HepG2 (cell line): ENCODE measurements around the gene NDE1. TPM values are rescaled to one million over a fixed set of nuclear protein-coding genes. Genes with fewer than 3 reads are reported as not detected.

Source experiments
- ATAC-seq: fragments of 200-7000 bp; cut with Tn5 transposase; 3 replicates; pipeline ENCODE4 v1.9.1; 2020; ENCODE audit warnings: mild to moderate bottlenecking, moderate library complexity
- BruUV-seq: library from RNA; stranded (reverse); fragments of 400-500 nt; replicated peaks from 2 replicates; lab custom pipeline; 2021; lab: Mats Ljungman, UMichigan
- CTCF ChIA-PET: fragments of 300-600 bp; formaldehyde crosslinking; extraction: SDS; loops from one replicate; lab custom pipeline; 2021; ENCODE audit warnings: low total read pairs, inconsistent platforms, low intra/inter-chr PET ratio; lab: Yijun Ruan, JAX
- POLR2A ChIA-PET: fragments of 350-600 bp; sonication (Branson Sonifier 250); formaldehyde crosslinking; loops from one replicate; lab custom pipeline; 2020; ENCODE audit warnings: antibody characterized with exemption, inconsistent platforms; lab: Yijun Ruan, JAX
- DNase-seq: peaks from one replicate; pipeline ENCODE4 v3.0.0-alpha.2; 2015; ENCODE audit warnings: low spot score
- FAIRE-seq: peaks from 3 replicates; lab custom pipeline; 2011; peaks lifted over from hg19 to GRCh38; lab: Jason Lieb, UNC
- H2AFZ ChIP-seq: one replicate; pipeline ENCODE4 v1.6.1; 2011; ENCODE audit warnings: low read length, inconsistent platforms
- H3K27ac ChIP-seq: fragments of 300-600 bp; 3 replicates; pipeline ENCODE4 v1.8.0; 2011; ENCODE audit warnings: mixed run types, mild to moderate bottlenecking, mixed read lengths, low read length, inconsistent platforms; ENCODE audit not compliant: insufficient read depth; ENCODE audit errors: extremely low read length
- H3K27me3 ChIP-seq, 2 experiments: fragments of 200-600 bp in 1 of 2; 2 replicates in 1 of 2; 3 replicates in 1 of 2; pipeline versions ENCODE4 v1.6.0 to v1.8.0; 2011; ENCODE audit warnings: low read length in 2 of 2, mild to moderate bottlenecking in 2 of 2, moderate library complexity in 2 of 2, inconsistent platforms in 1 of 2; ENCODE audit not compliant: insufficient read depth in 2 of 2, control insufficient read depth in 1 of 2
- H3K36me3 ChIP-seq, 2 experiments: fragments of 200-600 bp in 1 of 2; replicated peaks in 1 of 2; 2 replicates in 1 of 2; 3 replicates in 1 of 2; pipeline versions ENCODE4 v1.5.1 to v1.8.0; 2011; ENCODE audit warnings: low read length in 2 of 2, inconsistent platforms in 1 of 2; ENCODE audit not compliant: insufficient read depth in 2 of 2, control insufficient read depth in 1 of 2
- H3K4me1 ChIP-seq: 2 replicates; pipeline ENCODE4 v1.5.1; 2012; ENCODE audit warnings: low read length, inconsistent platforms; ENCODE audit not compliant: insufficient read depth
- H3K4me2 ChIP-seq: 2 replicates; pipeline ENCODE4 v1.6.0; 2011; ENCODE audit warnings: low read depth, low read length, inconsistent platforms
- H3K4me3 ChIP-seq, 3 experiments: fragments of 200-600 bp in 1 of 3; sonication (generic), shearing (Covaris generic) in 1 of 3; replicated peaks in 1 of 3; 2 replicates each; pipeline ENCODE4 v1.5.1; 2011 to 2016; ENCODE audit warnings: low read length in 3 of 3, inconsistent platforms in 2 of 3, low read depth in 2 of 3, mild to moderate bottlenecking in 2 of 3, control low read depth in 1 of 3, mixed read lengths in 1 of 3; ENCODE audit not compliant: insufficient read depth in 1 of 3
- H3K79me2 ChIP-seq: one replicate; pipeline ENCODE4 v1.6.1; 2011; ENCODE audit warnings: low read length, inconsistent platforms; ENCODE audit not compliant: insufficient read depth
- H3K9ac ChIP-seq: 2 replicates; pipeline ENCODE4 v1.6.0; 2011; ENCODE audit warnings: mild to moderate bottlenecking, low read depth, low read length, inconsistent platforms; ENCODE audit not compliant: insufficient read depth
- H3K9me3 ChIP-seq: 2 replicates; pipeline ENCODE4 v1.5.1; 2012; ENCODE audit warnings: mild to moderate bottlenecking, low read length
- H4K20me1 ChIP-seq: 2 replicates; pipeline ENCODE4 v1.6.0; 2011; ENCODE audit warnings: inconsistent platforms, mild to moderate bottlenecking, low read length, moderate library complexity; ENCODE audit not compliant: insufficient read depth
- ARNT2 ChIP-seq: sonication (generic); formaldehyde crosslinking; IDR thresholded peaks from 2 replicates; pipeline ENCODE4 v1.8.0; 2022; ENCODE audit warnings: mild to moderate bottlenecking, low read depth, missing genetic modification reagents, moderate library complexity
- CTCF ChIP-seq: sonication (generic); formaldehyde crosslinking; IDR thresholded peaks from 2 replicates; pipeline ENCODE4 v1.5.0; 2020; ENCODE audit warnings: mild to moderate bottlenecking, missing genetic modification reagents, moderate library complexity
- GATAD2A ChIP-seq: IDR thresholded peaks from 2 replicates; pipeline ENCODE4 v1.6.1; 2016
- GPN1 ChIP-seq: sonication (generic); formaldehyde crosslinking; IDR thresholded peaks from 2 replicates; pipeline ENCODE4 v1.5.1; 2020; ENCODE audit warnings: missing genetic modification reagents, borderline replicate concordance
- IKZF1 ChIP-seq: fragments of 450-650 bp; IDR thresholded peaks from 2 replicates; pipeline ENCODE4 v1.7.1; 2016
- IRF2 ChIP-seq: IDR thresholded peaks from 2 replicates; pipeline ENCODE4 v1.6.1; 2018; ENCODE audit warnings: missing genetic modification reagents, missing compliant biosample characterization
- JUNB ChIP-seq: sonication (generic); formaldehyde crosslinking; IDR thresholded peaks from 2 replicates; pipeline ENCODE4 v1.8.0; 2022; ENCODE audit warnings: missing genetic modification reagents, mild to moderate bottlenecking, borderline replicate concordance
- NR2F1 ChIP-seq, 2 experiments: fragments of 450-650 bp in 1 of 2; formaldehyde crosslinking in 1 of 2; IDR thresholded peaks; 2 replicates each; pipeline versions ENCODE4 v1.5.0 to v1.6.1; 2016 to 2020; ENCODE audit warnings: mild to moderate bottlenecking in 1 of 2, missing compliant biosample characterization in 1 of 2, missing genetic modification reagents in 1 of 2, moderate library complexity in 1 of 2
- RBM22 ChIP-seq: fragments of 200-400 bp; formaldehyde crosslinking; optimal IDR thresholded peaks from 2 replicates; pipeline ENCODE3; 2017; ENCODE audit warnings: mild to moderate bottlenecking, low read length, moderate library complexity
- RXRB ChIP-seq: IDR thresholded peaks from 2 replicates; pipeline ENCODE4 v1.6.1; 2016; ENCODE audit warnings: borderline replicate concordance, missing genetic modification reagents, missing compliant biosample characterization
- SAP130 ChIP-seq: IDR thresholded peaks from 2 replicates; pipeline ENCODE4 v1.6.1; 2016; ENCODE audit warnings: low read depth
- STAG1 ChIP-seq: sonication (generic); formaldehyde crosslinking; IDR thresholded peaks from 2 replicates; pipeline ENCODE4 v1.4.0; 2020; ENCODE audit warnings: missing genetic modification reagents
- TBX2 ChIP-seq: sonication (generic); formaldehyde crosslinking; IDR thresholded peaks from 2 replicates; pipeline ENCODE4 v1.5.0; 2020; ENCODE audit warnings: missing genetic modification reagents, mild to moderate bottlenecking, borderline replicate concordance
- TERF1 ChIP-seq: sonication (generic); formaldehyde crosslinking; IDR thresholded peaks from 2 replicates; pipeline ENCODE4 v1.8.0; 2022; ENCODE audit warnings: mild to moderate bottlenecking, missing genetic modification reagents, moderate library complexity
- ZBTB33 ChIP-seq: sonication (generic); formaldehyde crosslinking; IDR thresholded peaks from 2 replicates; pipeline ENCODE4 v1.4.0; 2020; ENCODE audit warnings: missing genetic modification reagents
- ZBTB38 ChIP-seq: sonication (generic); formaldehyde crosslinking; IDR thresholded peaks from 2 replicates; pipeline ENCODE4 v1.5.1; 2020; ENCODE audit warnings: mild to moderate bottlenecking, missing genetic modification reagents
- ZFP1 ChIP-seq: IDR thresholded peaks from 2 replicates; pipeline ENCODE4 v1.6.1; 2016
- ZNF282 ChIP-seq: fragments of 450-650 bp; IDR thresholded peaks from 2 replicates; pipeline ENCODE4 v1.6.1; 2018; ENCODE audit not compliant: partially characterized antibody
- ZNF598 ChIP-seq: sonication (generic); formaldehyde crosslinking; IDR thresholded peaks from 2 replicates; pipeline ENCODE4 v1.5.1; 2020; ENCODE audit warnings: mild to moderate bottlenecking, missing genetic modification reagents, borderline replicate concordance
- ZNF605 ChIP-seq: sonication (generic); formaldehyde crosslinking; IDR thresholded peaks from 2 replicates; pipeline ENCODE4 v1.8.0; 2022; ENCODE audit warnings: mild to moderate bottlenecking, missing genetic modification reagents
- ZNF615 ChIP-seq: sonication (generic); formaldehyde crosslinking; IDR thresholded peaks from 2 replicates; pipeline ENCODE4 v1.5.0; 2020; ENCODE audit warnings: mild to moderate bottlenecking, missing genetic modification reagents, borderline replicate concordance
- WGBS: methylation state at CpG from one replicate; pipeline ENCODE4 v1.1.6; 2017; ENCODE audit warnings: low lambda C conversion rate; 5-methylcytosine and 5-hydroxymethylcytosine counted together
- in situ Hi-C: cut with HindIII; loops from 2 replicates; pipeline ENCODE4 v1.10.0; 2017; ENCODE audit warnings: low pct_unique_long_range_greater_than_20kb; ENCODE audit not compliant: extremely low pct_ligation_motif_present
- intact Hi-C: fragments of 100-400 bp; cut with micrococcal nuclease; formaldehyde crosslinking; loops from one replicate; pipeline ENCODE4 v1.10.0; 2022; ENCODE audit not compliant: unreplicated experiment
- polyA plus RNA-seq, 8 experiments: library from polyadenylated mRNA; depleted of rRNA in 3 of 8; stranded (reverse) in 7 of 8; unstranded in 1 of 8; fragments of >200 nt; fragmentation: Illumina TruSeq in 4 of 8; extraction: Trizol in 4 of 8; gene quantifications; 2 replicates each; pipeline versions ENCODE4 v1.2.1 to v1.2.3, GENCODE V29; 2011 to 2016; ENCODE audit warnings: low read depth in 4 of 8, missing spikeins in 1 of 8, mixed read lengths in 1 of 8; ENCODE audit not compliant: insufficient read depth in 1 of 8
- total RNA-seq, 5 experiments: library from RNA; depleted of rRNA; stranded (reverse); fragments of >200 nt; fragmentation: Illumina TruSeq; extraction: Trizol; gene quantifications; 2 replicates each; pipeline ENCODE4 v1.2.3, GENCODE V29; 2016; ENCODE audit warnings: low read depth in 1 of 5

NDE1 gene
- total and polyA plus RNA-seq, 2 of the 13 experiments (the other 11 are each of a cell fraction or from before 2014, with no cell fraction given) = 40.9 to 72.5 TPM

GRCh38 chr16:15704545-15704987 lies 54.5 kb downstream of the NDE1 start:
- Histone ChIP-seq H3K9me3 (no peaks in the 10 kb centered on the region), H3K27ac (no peak overlapping the region), H3K4me2 (no peak overlapping the region), H2AFZ (no peak overlapping the region), H3K27me3 (no peaks in the 10 kb centered on the region; a peak in 1 of 5 replicates), H3K4me1 (no peaks in the 10 kb centered on the region), H3K9ac (no peak overlapping the region), H3K79me2 (no peaks in the 10 kb centered on the region), H3K4me3 (no peak overlapping the region), H3K36me3 (peaks cover 27 to 31% of the 10 kb centered on the region in 2 experiments), H4K20me1 (no peaks in the 10 kb centered on the region)
- peak; percentile 88 for ATAC-seq
- peak; percentile 75 for DNase-seq
- intact Hi-C loops (loop anchor here (1.0 to 5.0 kb wide), 6 partner anchors 22 to 277 kb away; partner anchors contain the start of genes MARF1 and NDE1), in situ Hi-C loops (loop anchor here (5.0 to 10.0 kb wide), 2 partner anchors 192 to 280 kb away; no protein-coding TSS in a partner anchor)
- POLR2A ChIA-PET = interaction anchor here (2.5 kb wide), 1 partner anchor 62 kb away, joined by 6 read pairs; the partner anchor contains the start of gene MARF1
- FAIRE-seq = peak; percentile 97
- CTCF ChIA-PET = interaction anchor here (0.7 to 2.3 kb wide), 5 partner anchors 22 to 277 kb away, joined by 3 to 29 read pairs (median 3); no protein-coding TSS in a partner anchor
- no TSS peak for BruUV-seq
- WGBS = 59% methylated on average over 8 of the region's 8 CpGs
- 0 out of 2 replicates have a peak, but pooled peaks have one; percentile 48 for TF ChIP-seq IRF2
- no peak for TF ChIP-seq GPN1
- peak; percentile 97 for TF ChIP-seq STAG1
- TF ChIP-seq ZNF598 (CRISPR knock-in tag) = peak; percentile 48; the same call in 1 of the 2 replicates
- peak; percentile 37; the same call in 1 of the 2 replicates for TF ChIP-seq ZNF605
- TF ChIP-seq TBX2 (CRISPR knock-in tag) = 0 out of 2 replicates have a peak, but pooled peaks have one; percentile 35
- peak; percentile 88 for TF ChIP-seq ZBTB33 (CRISPR knock-in tag)
- TF ChIP-seq TERF1 (CRISPR knock-in tag) = no peak
- TF ChIP-seq GATAD2A (CRISPR knock-in tag) = peak; percentile 34; the same call in 1 of the 2 replicates
- TF ChIP-seq ARNT2 (CRISPR knock-in tag) = 0 out of 2 replicates have a peak, but pooled peaks have one; percentile 2
- peak; percentile 49; the same call in 1 of the 2 replicates for TF ChIP-seq RXRB
- peak; percentile 68 for TF ChIP-seq RBM22
- TF ChIP-seq SAP130 (CRISPR knock-in tag) = peak; percentile 28; the same call in 1 of the 2 replicates
- TF ChIP-seq IKZF1 = no peak
- 0 out of 2 replicates have a peak, but pooled peaks have one; percentile 33 for TF ChIP-seq ZBTB38 (CRISPR knock-in tag)
- TF ChIP-seq NR2F1 (CRISPR knock-in tag; IDR thresholded peaks at IDR 0.05) = 0 out of 4 replicates have a peak, but pooled peaks of 1 of the 2 experiments have one; percentile 12
- 0 out of 2 replicates have a peak, but pooled peaks have one; percentile 46 for TF ChIP-seq ZNF615
- no peak for TF ChIP-seq JUNB (CRISPR knock-in tag)
- TF ChIP-seq ZNF282 = no peak
- TF ChIP-seq CTCF (CRISPR knock-in tag) = peak; percentile 97
- no peak for TF ChIP-seq ZFP1 (CRISPR knock-in tag)
